Kidney glomerular epithelial cell (primary cell): ENCODE data around the gene OR6N2.

Experiments used
- DNase-seq: peaks from one replicate; lab custom pipeline; 2025; lab: John Stamatoyannopoulos, UW

Gene OR6N2

GRCh38 chr1:158754420-158754819 lies 26.6 kb downstream of the OR6N2 start, which contains the start of gene OR6K6:
TSS of gene OR6K6 (plus strand) at chr1:158754720. CDS start at chr1:158754888, 168 bp downstream.
- DNase-seq = no peak

GRCh38 chr1:158752155-158752712 lies 28.8 kb downstream of the OR6N2 start:
- DNase-seq = no peak

- no peak for DNase-seq
Measured at GRCh38 chr1:158735848-158736247, 45.2 kb downstream of the OR6N2 start.

GRCh38 chr1:158732524-158732923 lies 48.5 kb downstream of the OR6N2 start:
- no peak for DNase-seq

- DNase-seq = no peak
Measured at GRCh38 chr1:158731707-158732106, 49.3 kb downstream of the OR6N2 start.

GRCh38 chr1:158730453-158730852 lies 50.6 kb downstream of the OR6N2 start:
- DNase-seq = no peak

GRCh38 chr1:158728510-158729225 lies 52.3 kb downstream of the OR6N2 start:
- no peak for DNase-seq

GRCh38 chr1:158724442-158724841 lies 56.6 kb downstream of the OR6N2 start:
- DNase-seq = no peak
